ENCODE results near the gene SUGCT. TPM values are rescaled to one million over a fixed set of nuclear protein-coding genes. Genes with fewer than 3 reads are reported as not detected.

Gene SUGCT
- total RNA-seq, 3 donors from 2014 or later (not counting 1 experiment from before 2014, with no cell fraction given), result 0.40 to 0.59 TPM; not detected in 1

GRCh38 chr7:40095230-40095629, 39.6 kb upstream of the SUGCT start:
- WGBS (ENCODE audit: insufficient coverage), result 86% methylated on average over 1 of the region's 1 CpG
- Mint-ChIP-seq H3K9me3 (no peaks in the 10 kb centered on the region), H3K27ac (no peak overlapping the region), H3K36me3 (peaks cover 9% of the 10 kb centered on the region), H3K27me3 (ENCODE audit: low read depth in 2 of 2) (no peaks in the 10 kb centered on the region), H3K4me3 (no peak overlapping the region), H3K4me1 (no peaks in the 10 kb centered on the region)
- ATAC-seq (no peak), DNase-seq (no peak)
- intact Hi-C loops (cut with micrococcal nuclease), result no loop called here
- TF ChIP-seq, protein P1, sequence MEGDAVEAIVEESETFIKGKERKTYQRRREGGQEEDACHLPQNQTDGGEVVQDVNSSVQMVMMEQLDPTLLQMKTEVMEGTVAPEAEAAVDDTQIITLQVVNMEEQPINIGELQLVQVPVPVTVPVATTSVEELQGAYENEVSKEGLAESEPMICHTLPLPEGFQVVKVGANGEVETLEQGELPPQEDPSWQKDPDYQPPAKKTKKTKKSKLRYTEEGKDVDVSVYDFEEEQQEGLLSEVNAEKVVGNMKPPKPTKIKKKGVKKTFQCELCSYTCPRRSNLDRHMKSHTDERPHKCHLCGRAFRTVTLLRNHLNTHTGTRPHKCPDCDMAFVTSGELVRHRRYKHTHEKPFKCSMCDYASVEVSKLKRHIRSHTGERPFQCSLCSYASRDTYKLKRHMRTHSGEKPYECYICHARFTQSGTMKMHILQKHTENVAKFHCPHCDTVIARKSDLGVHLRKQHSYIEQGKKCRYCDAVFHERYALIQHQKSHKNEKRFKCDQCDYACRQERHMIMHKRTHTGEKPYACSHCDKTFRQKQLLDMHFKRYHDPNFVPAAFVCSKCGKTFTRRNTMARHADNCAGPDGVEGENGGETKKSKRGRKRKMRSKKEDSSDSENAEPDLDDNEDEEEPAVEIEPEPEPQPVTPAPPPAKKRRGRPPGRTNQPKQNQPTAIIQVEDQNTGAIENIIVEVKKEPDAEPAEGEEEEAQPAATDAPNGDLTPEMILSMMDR (IDR thresholded peaks at IDR 0.05), result no peak
- Histone ChIP-seq H3K4me3 (ENCODE audit: low read length) (no peak overlapping the region), H3K27ac (ENCODE audit: low read length) (no peak overlapping the region), H3K36me3 (ENCODE audit: control insufficient read depth, insufficient read depth, low read length) (peaks cover 54% of the 10 kb centered on the region), H3K4me1 (ENCODE audit: control insufficient read depth, insufficient read depth, low read length) (no peaks in the 10 kb centered on the region), H3K27me3 (ENCODE audit: control insufficient read depth, insufficient read depth, low read length) (no peaks in the 10 kb centered on the region), H3K9me3 (ENCODE audit: control insufficient read depth, insufficient read depth, low read length) (no peaks in the 10 kb centered on the region)

DNA sequence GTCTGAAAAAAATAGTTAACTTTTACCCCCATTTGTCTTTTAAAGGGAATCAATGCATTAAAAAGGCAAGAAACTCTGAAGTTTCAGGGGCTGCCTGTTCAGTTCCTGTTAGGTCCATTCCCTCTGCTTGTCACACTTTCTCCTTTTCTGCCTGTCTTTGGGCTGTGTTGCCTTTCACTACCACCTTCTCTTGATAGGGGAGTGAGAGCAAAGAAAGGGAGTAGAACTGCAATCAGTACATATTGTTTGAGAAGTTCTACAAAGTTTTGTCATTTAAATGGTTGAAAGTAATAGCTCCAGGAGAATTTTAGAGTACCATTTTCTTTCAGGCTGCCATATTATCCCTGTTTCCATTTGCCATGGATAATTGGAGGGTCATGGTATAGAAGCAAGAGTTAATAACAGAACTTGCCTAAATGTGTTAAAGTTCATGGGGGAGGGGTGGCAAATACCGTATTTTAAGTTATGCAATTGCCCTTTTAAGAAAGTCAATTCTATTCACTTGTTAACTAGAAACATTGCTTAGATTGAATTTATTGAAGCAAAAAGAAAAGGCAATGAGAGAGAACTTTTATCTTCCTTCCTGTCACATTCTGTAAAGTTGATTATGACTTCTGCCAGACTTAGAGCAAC, 39.0 kb upstream of the SUGCT start:
- Histone ChIP-seq H3K36me3 (ENCODE audit: control insufficient read depth, insufficient read depth, low read length) (peaks cover 54% of the 10 kb centered on the region), H3K27ac (ENCODE audit: low read length) (no peak overlapping the region), H3K4me1 (ENCODE audit: control insufficient read depth, insufficient read depth, low read length) (no peaks in the 10 kb centered on the region), H3K27me3 (ENCODE audit: control insufficient read depth, insufficient read depth, low read length) (no peaks in the 10 kb centered on the region), H3K4me3 (ENCODE audit: low read length) (no peak overlapping the region), H3K9me3 (ENCODE audit: control insufficient read depth, insufficient read depth, low read length) (no peaks in the 10 kb centered on the region)
- no CpG with 5 or more reads among the region's 1 CpG for WGBS (ENCODE audit: insufficient coverage)
- Mint-ChIP-seq H3K4me3 (no peak overlapping the region), H3K27ac (peak overlapping the region; percentile 21 to 39), H3K27me3 (ENCODE audit: low read depth in 2 of 2) (no peaks in the 10 kb centered on the region), H3K9me3 (no peaks in the 10 kb centered on the region), H3K4me1 (no peaks in the 10 kb centered on the region), H3K36me3 (peaks cover 9% of the 10 kb centered on the region)
- ATAC-seq (no peak), DNase-seq (no peak)
- intact Hi-C loops (cut with micrococcal nuclease), result no loop called here
- TF ChIP-seq, protein P1 (IDR thresholded peaks at IDR 0.05), result no peak

GRCh38 chr7:40097728-40098127, 37.1 kb upstream of the SUGCT start:
- no peak overlapping the region for H3K27ac ChIP-seq (ENCODE audit: low read length)
- H3K4me1 Mint-ChIP-seq, result no peaks in the 10 kb centered on the region
- WGBS (ENCODE audit: insufficient coverage), result 96% methylated on average over 2 of the region's 2 CpGs
- H3K4me1 ChIP-seq (ENCODE audit: control insufficient read depth, insufficient read depth, low read length), result no peaks in the 10 kb centered on the region
- no peaks in the 10 kb centered on the region for H3K27me3 Mint-ChIP-seq (ENCODE audit: low read depth in 2 of 2)
- peak overlapping the region; percentile 7 to 42 for H3K27ac Mint-ChIP-seq
- peaks cover 41% of the 10 kb centered on the region for H3K36me3 ChIP-seq (ENCODE audit: control insufficient read depth, insufficient read depth, low read length)
- ATAC-seq, result no peak
- no peaks in the 10 kb centered on the region for H3K27me3 ChIP-seq (ENCODE audit: control insufficient read depth, insufficient read depth, low read length)
- no peak overlapping the region for H3K4me3 ChIP-seq (ENCODE audit: low read length)
- H3K4me3 Mint-ChIP-seq, result no peak overlapping the region
- H3K36me3 Mint-ChIP-seq, result peaks cover 9% of the 10 kb centered on the region
- TF ChIP-seq, protein P1 (IDR thresholded peaks at IDR 0.05), result no peak
- no peaks in the 10 kb centered on the region for H3K9me3 ChIP-seq (ENCODE audit: control insufficient read depth, insufficient read depth, low read length)
- no peak for DNase-seq
- intact Hi-C loops (cut with micrococcal nuclease), result no loop called here
- H3K9me3 Mint-ChIP-seq, result no peaks in the 10 kb centered on the region

DNA sequence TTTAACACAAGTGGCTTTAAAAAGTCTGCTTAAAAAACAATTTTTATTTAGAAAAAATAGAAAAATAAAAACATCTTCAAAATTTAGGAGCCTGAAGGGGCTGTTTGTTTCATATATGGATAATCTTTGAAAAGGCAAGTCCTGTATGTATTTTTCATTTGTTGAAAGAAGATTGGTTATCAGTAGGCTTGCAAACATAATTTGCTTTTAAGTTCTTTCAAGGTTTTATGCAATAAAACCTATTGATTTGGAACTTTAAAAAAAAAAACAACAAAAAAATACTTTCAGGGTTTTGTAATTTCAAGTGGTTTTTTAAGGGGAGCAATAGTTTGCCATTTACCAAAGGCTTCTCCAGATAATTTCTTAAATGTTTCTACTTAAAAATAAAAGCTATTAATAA, 36.0 kb upstream of the SUGCT start:
- H3K27ac ChIP-seq (ENCODE audit: low read length), result no peak overlapping the region
- H3K27me3 ChIP-seq (ENCODE audit: control insufficient read depth, insufficient read depth, low read length), result no peaks in the 10 kb centered on the region
- no peak overlapping the region for H3K4me3 ChIP-seq (ENCODE audit: low read length)
- no peaks in the 10 kb centered on the region for H3K9me3 Mint-ChIP-seq
- peaks cover 9% of the 10 kb centered on the region for H3K36me3 Mint-ChIP-seq
- ATAC-seq (no peak), DNase-seq (no peak)
- H3K27me3 Mint-ChIP-seq (ENCODE audit: low read depth in 2 of 2), result no peaks in the 10 kb centered on the region
- H3K4me1 Mint-ChIP-seq, result peaks cover 0 to 4% of the 10 kb centered on the region in 2 donors
- H3K36me3 ChIP-seq (ENCODE audit: control insufficient read depth, insufficient read depth, low read length), result peaks cover 31% of the 10 kb centered on the region
- H3K4me1 ChIP-seq (ENCODE audit: control insufficient read depth, insufficient read depth, low read length), result no peaks in the 10 kb centered on the region
- no peaks in the 10 kb centered on the region for H3K9me3 ChIP-seq (ENCODE audit: control insufficient read depth, insufficient read depth, low read length)
- no peak overlapping the region for H3K4me3 Mint-ChIP-seq
- intact Hi-C loops (cut with micrococcal nuclease), result no loop called here
- TF ChIP-seq, protein P1 (IDR thresholded peaks at IDR 0.05), result no peak
- no peak overlapping the region for H3K27ac Mint-ChIP-seq
